ENCODE measurements around the gene LCLAT1. TPM values are rescaled to one million over a fixed set of nuclear protein-coding genes. Genes with fewer than 3 reads are reported as not detected.

LCLAT1 gene
- total RNA-seq, 1 experiment from 2014 or later: 32.9 TPM

DNA sequence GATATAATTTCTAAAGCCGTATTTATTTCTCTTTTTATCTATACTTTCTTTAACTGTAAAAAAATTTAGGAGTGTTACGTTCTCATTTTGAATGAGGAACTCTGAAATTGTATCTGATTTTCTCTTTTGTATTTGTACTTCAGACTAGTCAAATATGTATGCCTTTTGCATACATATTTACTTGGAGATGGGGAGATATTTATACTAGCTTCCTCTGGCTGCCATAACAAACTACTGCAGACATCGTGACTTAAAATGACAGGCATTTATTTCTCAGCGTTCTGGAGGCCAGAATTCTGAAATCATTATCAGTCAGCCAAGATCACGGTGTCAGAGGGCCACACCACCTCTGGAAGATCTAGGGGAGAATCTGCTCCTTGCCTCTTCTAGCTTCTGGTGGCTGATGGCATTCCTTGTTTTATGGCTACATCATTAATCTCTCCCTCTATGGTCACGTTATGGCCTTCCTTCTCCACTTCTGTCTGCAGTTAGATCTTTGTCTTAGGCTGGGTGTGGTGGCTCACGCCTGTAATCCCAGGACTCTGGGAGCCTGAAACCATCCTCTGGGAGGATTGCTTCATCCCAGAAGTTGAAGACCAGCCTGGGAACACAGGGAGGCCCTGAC lies 8.2 kb downstream of the LCLAT1 start:
- no peak overlapping the region for H4K8ac ChIP-seq (replicated peaks; ENCODE audit: insufficient read length, low read depth, low read length)
- no peak overlapping the region for H2BK15ac ChIP-seq (ENCODE audit: low read depth, low read length)
- Mint-ChIP-seq H3K9me3 (peaks cover 6 to 7% of the 10 kb centered on the region in 2 experiments; a peak in 4 of 5 replicates), H3K36me3 (ENCODE audit: insufficient read depth in 1 of 3, low read depth in 3 of 3) (peaks cover 3 to 13% (median 6%) of the 10 kb centered on the region in 3 experiments; a peak in 6 of 7 replicates), H3K4me3 (no peak overlapping the region), H3K27me3 (ENCODE audit: low read depth) (no peaks in the 10 kb centered on the region), H3K4me1 (peaks cover 53 to 58% of the 10 kb centered on the region in 2 experiments), H3K27ac (no peak overlapping the region; a peak in 1 of 7 replicates)
- no peak overlapping the region for H3K18ac ChIP-seq (ENCODE audit: insufficient read length, low read depth, low read length)
- no peaks in the 10 kb centered on the region for H3K23me2 ChIP-seq (ENCODE audit: insufficient read length, low read depth, low read length, poor library complexity, severe bottlenecking)
- H3K27me3 ChIP-seq (ENCODE audit: insufficient read depth, low read length): no peaks in the 10 kb centered on the region
- TF ChIP-seq, protein P1, sequence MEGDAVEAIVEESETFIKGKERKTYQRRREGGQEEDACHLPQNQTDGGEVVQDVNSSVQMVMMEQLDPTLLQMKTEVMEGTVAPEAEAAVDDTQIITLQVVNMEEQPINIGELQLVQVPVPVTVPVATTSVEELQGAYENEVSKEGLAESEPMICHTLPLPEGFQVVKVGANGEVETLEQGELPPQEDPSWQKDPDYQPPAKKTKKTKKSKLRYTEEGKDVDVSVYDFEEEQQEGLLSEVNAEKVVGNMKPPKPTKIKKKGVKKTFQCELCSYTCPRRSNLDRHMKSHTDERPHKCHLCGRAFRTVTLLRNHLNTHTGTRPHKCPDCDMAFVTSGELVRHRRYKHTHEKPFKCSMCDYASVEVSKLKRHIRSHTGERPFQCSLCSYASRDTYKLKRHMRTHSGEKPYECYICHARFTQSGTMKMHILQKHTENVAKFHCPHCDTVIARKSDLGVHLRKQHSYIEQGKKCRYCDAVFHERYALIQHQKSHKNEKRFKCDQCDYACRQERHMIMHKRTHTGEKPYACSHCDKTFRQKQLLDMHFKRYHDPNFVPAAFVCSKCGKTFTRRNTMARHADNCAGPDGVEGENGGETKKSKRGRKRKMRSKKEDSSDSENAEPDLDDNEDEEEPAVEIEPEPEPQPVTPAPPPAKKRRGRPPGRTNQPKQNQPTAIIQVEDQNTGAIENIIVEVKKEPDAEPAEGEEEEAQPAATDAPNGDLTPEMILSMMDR (conservative IDR thresholded peaks at IDR 0.05): no peak
- no peak overlapping the region for H3T11ph ChIP-seq (ENCODE audit: low read length)
- no peak overlapping the region for H4K91ac ChIP-seq (ENCODE audit: insufficient read length, low read depth, low read length)
- peaks cover 13% of the 10 kb centered on the region for H3K4me1 ChIP-seq (ENCODE audit: insufficient read depth, low read length)
- H2BK5ac ChIP-seq (ENCODE audit: insufficient read length, low read length): no peak overlapping the region
- H3K4me2 ChIP-seq (ENCODE audit: insufficient read depth, insufficient read length, low read length): no peak overlapping the region
- H3K4ac ChIP-seq (ENCODE audit: low read depth, low read length): no peak overlapping the region
- no peak for DNase-seq
- no peak overlapping the region for H3K14ac ChIP-seq (ENCODE audit: insufficient read depth, low read length)
- no peak overlapping the region for H3K27ac ChIP-seq (ENCODE audit: insufficient read length, low read depth, low read length)
- H3K9ac ChIP-seq (ENCODE audit: extremely low read depth, insufficient read length, low read length): no peak overlapping the region
- H3K79me2 ChIP-seq (ENCODE audit: insufficient read depth, low read length): peaks cover 7% of the 10 kb centered on the region; the same call in 1 of the 2 replicates
- no peak overlapping the region for H4K5ac ChIP-seq (ENCODE audit: insufficient read length, low read depth, low read length)
- H3K9me3 ChIP-seq (ENCODE audit: control insufficient read depth, low read depth, low read length): no peaks in the 10 kb centered on the region
- H3K56ac ChIP-seq (ENCODE audit: insufficient read length, low read depth, low read length): no peak overlapping the region
- no peak overlapping the region for H2BK12ac ChIP-seq (ENCODE audit: insufficient read length, low read depth, low read length)
- H2BK20ac ChIP-seq (ENCODE audit: low read depth, low read length, poor library complexity, severe bottlenecking): no peak overlapping the region
- WGBS (ENCODE audit: extremely low coverage, insufficient read length, low lambda C conversion rate): no CpG with 5 or more reads among the region's 7 CpGs
- H2AFZ ChIP-seq (ENCODE audit: low read length): no peak overlapping the region
- no peak overlapping the region for H2AK5ac ChIP-seq (ENCODE audit: insufficient read length, low read length)
- peaks cover 6% of the 10 kb centered on the region for H3K79me1 ChIP-seq (ENCODE audit: insufficient read depth, low read depth, low read length, poor library complexity, severe bottlenecking)
- H3K23ac ChIP-seq (ENCODE audit: insufficient read length, low read depth, low read length): no peak overlapping the region
- H2BK120ac ChIP-seq (ENCODE audit: low read depth, low read length, poor library complexity, severe bottlenecking): no peak overlapping the region
- no peaks in the 10 kb centered on the region for H4K20me1 ChIP-seq (ENCODE audit: control insufficient read depth, insufficient read depth, insufficient read length)

Data from H9 (cell line).